ENCODE data around the gene INPP5A.

- TF ChIP-seq CTCF (IDR thresholded peaks at IDR 0.05) (no peak), POLR2A (IDR thresholded peaks at IDR 0.05) (no peak)
Observed at GRCh38 chr10:132666705-132667341, 129.2 kb downstream of the INPP5A start.

Data from lower leg skin (tissue), 3 donors.